GM12878 (cell line): ENCODE measurements around the gene FFAR4. TPM values are rescaled to one million over a fixed set of nuclear protein-coding genes. Genes with fewer than 3 reads are reported as not detected.

Experiments used
- ATAC-seq: fragments of 200-7000 bp; cut with Tn5 transposase; 3 replicates; pipeline ENCODE4 v1.9.1; 2020; ENCODE audit warnings: mild to moderate bottlenecking, moderate library complexity
- BruUV-seq: library from RNA; stranded (reverse); fragments of 400-500 nt; replicated peaks from 2 replicates; lab custom pipeline; 2021; lab: Mats Ljungman, UMichigan
- CTCF ChIA-PET: fragments of 300-600 bp; sonication (Branson Sonifier 250); formaldehyde crosslinking; extraction: SDS; loops from one replicate; lab custom pipeline; 2021; ENCODE audit warnings: inconsistent platforms; lab: Yijun Ruan, JAX
- POLR2A ChIA-PET: fragments of 350-600 bp; formaldehyde crosslinking; extraction: SDS; loops from one replicate; lab custom pipeline; 2021; ENCODE audit warnings: inconsistent platforms; lab: Charles Lee
- RAD21 ChIA-PET: fragments of 300-600 bp; sonication (Branson Sonifier 250); formaldehyde crosslinking; loops from one replicate; lab custom pipeline; 2023; ENCODE audit warnings: antibody characterized with exemption; ENCODE audit not compliant: unreplicated experiment; lab: Charles Lee
- SMC1A ChIA-PET: fragments of 300-600 bp; sonication (Branson Sonifier 250); formaldehyde crosslinking; loops from one replicate; lab custom pipeline; 2023; ENCODE audit not compliant: unreplicated experiment, uncharacterized antibody; lab: Charles Lee
- DNase-seq: peaks from one replicate; pipeline ENCODE4 v3.0.0-alpha.2; 2011; ENCODE audit warnings: low read depth, low spot score
- FAIRE-seq: peaks from 3 replicates; lab custom pipeline; 2011; peaks lifted over from hg19 to GRCh38; lab: Jason Lieb, UNC
- H2AFZ ChIP-seq: 2 replicates; pipeline ENCODE4 v1.6.0; 2011; ENCODE audit warnings: low read depth, low read length, control low read depth; ENCODE audit not compliant: control insufficient read depth
- H3K27ac ChIP-seq: 2 replicates; pipeline ENCODE4 v1.5.1; 2011; ENCODE audit warnings: control low read depth; ENCODE audit not compliant: control insufficient read depth, insufficient read depth
- H3K27me3 ChIP-seq, 2 experiments: replicated peaks in 1 of 2; 2 replicates each; pipeline versions ENCODE4 v1.6.0 to v1.6.1; 2011; ENCODE audit warnings: low read length in 1 of 2; ENCODE audit not compliant: control insufficient read depth in 2 of 2, insufficient read depth in 2 of 2
- H3K36me3 ChIP-seq, 2 experiments: 2 replicates each; pipeline ENCODE4 v1.5.1; 2011; ENCODE audit warnings: low read length in 1 of 2; ENCODE audit not compliant: control insufficient read depth in 2 of 2, insufficient read depth in 2 of 2
- H3K4me1 ChIP-seq: 2 replicates; pipeline ENCODE4 v1.6.1; 2011; ENCODE audit warnings: mild to moderate bottlenecking, low read length, moderate library complexity, mixed read lengths; ENCODE audit not compliant: control insufficient read depth, insufficient read depth
- H3K4me2 ChIP-seq: 2 replicates; pipeline ENCODE4 v1.6.0; 2011; ENCODE audit warnings: control low read depth; ENCODE audit not compliant: control insufficient read depth, insufficient read depth
- H3K4me3 ChIP-seq: fragments of 200-600 bp; sonication (generic); 2 replicates; pipeline ENCODE4 v1.5.1; 2016
- H3K79me2 ChIP-seq: 2 replicates; pipeline ENCODE4 v1.6.0; 2011; ENCODE audit warnings: low read length; ENCODE audit not compliant: control insufficient read depth, insufficient read depth
- H3K9ac ChIP-seq: 2 replicates; pipeline ENCODE4 v1.8.0; 2011; ENCODE audit warnings: low read length, control low read depth, mixed read lengths; ENCODE audit not compliant: control insufficient read depth, insufficient read depth
- H3K9me3 ChIP-seq: replicated peaks from 3 replicates; pipeline ENCODE4 v1.5.1; 2011; ENCODE audit warnings: mild to moderate bottlenecking, low read length; ENCODE audit not compliant: control insufficient read depth, insufficient read depth
- H4K20me1 ChIP-seq: 2 replicates; pipeline ENCODE4 v1.6.0; 2011; ENCODE audit not compliant: control insufficient read depth, insufficient read depth
- ATF3 ChIP-seq: IDR thresholded peaks from 2 replicates; pipeline ENCODE4 v1.6.1; 2011; ENCODE audit warnings: low read depth, mild to moderate bottlenecking, low read length, moderate library complexity, borderline replicate concordance; ENCODE audit errors: extremely low read depth
- E2F8 ChIP-seq: fragments of 450-650 bp; IDR thresholded peaks from 2 replicates; pipeline ENCODE4 v1.6.1; 2018; ENCODE audit warnings: mild to moderate bottlenecking, low read depth, moderate library complexity; ENCODE audit not compliant: partially characterized antibody
- EP300 ChIP-seq, 2 experiments: fragments of 150-350 bp in 1 of 2; IDR thresholded peaks; 2 replicates each; pipeline ENCODE4 v1.6.1; 2011 to 2012; ENCODE audit warnings: low read depth in 2 of 2, low read length in 2 of 2, borderline replicate concordance in 1 of 2, improper control_type of control experiment in 1 of 2, inconsistent platforms in 1 of 2; ENCODE audit not compliant: control insufficient read depth in 1 of 2
- IRF5 ChIP-seq: fragments of 450-650 bp; IDR thresholded peaks from 2 replicates; pipeline ENCODE4 v1.6.1; 2017; ENCODE audit warnings: borderline replicate concordance
- NFYA ChIP-seq: IDR thresholded peaks from 2 replicates; pipeline ENCODE4 v1.6.1; 2011; ENCODE audit warnings: low read depth, mild to moderate bottlenecking, low read length, improper control_type of control experiment, borderline replicate concordance
- POLR2AphosphoS2 ChIP-seq: IDR thresholded peaks from 2 replicates; pipeline ENCODE4 v1.6.1; 2011; ENCODE audit warnings: low read depth, mild to moderate bottlenecking, low read length, improper control_type of control experiment, moderate library complexity
- RUNX3 ChIP-seq: IDR thresholded peaks from 2 replicates; pipeline ENCODE4 v1.6.1; 2012; ENCODE audit warnings: low read length, inconsistent platforms
- SPI1 ChIP-seq: IDR thresholded peaks from 2 replicates; pipeline ENCODE4 v1.6.1; 2011; ENCODE audit warnings: low read depth, mild to moderate bottlenecking, low read length, moderate library complexity, borderline replicate concordance; ENCODE audit not compliant: insufficient read depth
- ZNF217 ChIP-seq: fragments of 450-650 bp; IDR thresholded peaks from 2 replicates; pipeline ENCODE4 v1.6.1; 2017; ENCODE audit warnings: antibody characterized with exemption, mild to moderate bottlenecking
- ZZZ3 ChIP-seq: IDR thresholded peaks from 2 replicates; pipeline ENCODE4 v1.6.1; 2011; ENCODE audit warnings: low read depth; ENCODE audit not compliant: control insufficient read depth, insufficient read length
- WGBS: methylation state at CpG from one replicate; pipeline ENCODE4 v1.1.6; 2016; ENCODE audit warnings: low lambda C conversion rate; ENCODE audit not compliant: insufficient replicate concordance, insufficient coverage; ENCODE audit errors: missing lambda C conversion rate; 5-methylcytosine and 5-hydroxymethylcytosine counted together
- in situ Hi-C: fragments of 300-500 bp; cut with MboI; formaldehyde crosslinking; loops from 9 replicates; pipeline ENCODE4 v1.14.3; 2018; ENCODE audit warnings: mixed read lengths
- intact Hi-C: fragments of 100-400 bp; cut with micrococcal nuclease; formaldehyde crosslinking; loops from one replicate; pipeline ENCODE4 v1.14.2; 2022; ENCODE audit not compliant: unreplicated experiment
- polyA plus RNA-seq, 11 experiments: library from polyadenylated mRNA; depleted of rRNA in 4 of 11; unstranded in 6 of 11; stranded (reverse) in 5 of 11; fragments of >200 nt; fragmentation: Nextera tagmentation in 4 of 11; fragmentation: Illumina TruSeq in 1 of 11; extraction: Ambion mirVana in 4 of 11; extraction: Trizol in 1 of 11; gene quantifications; 1 replicate in 1 of 11; 2 replicates in 10 of 11; pipeline versions ENCODE4 v1.2.1 to v1.2.3, GENCODE V29; 2011 to 2016; ENCODE audit warnings: inconsistent platforms in 2 of 11, missing spikeins in 2 of 11, low read depth in 1 of 11
- total RNA-seq, 4 experiments: library from RNA; depleted of rRNA in 3 of 4; stranded (reverse); fragments of >200 nt in 3 of 4; fragmentation: Illumina TruSeq in 1 of 4; extraction: Trizol in 1 of 4; gene quantifications; 2 replicates each; pipeline versions ENCODE4 v1.2.1 to v1.2.3, GENCODE V29; 2013 to 2021

Gene FFAR4
- total and polyA plus RNA-seq, 10 of the 15 experiments (the other 5 are each of a cell fraction or from before 2014, with no cell fraction given), result not detected

DNA sequence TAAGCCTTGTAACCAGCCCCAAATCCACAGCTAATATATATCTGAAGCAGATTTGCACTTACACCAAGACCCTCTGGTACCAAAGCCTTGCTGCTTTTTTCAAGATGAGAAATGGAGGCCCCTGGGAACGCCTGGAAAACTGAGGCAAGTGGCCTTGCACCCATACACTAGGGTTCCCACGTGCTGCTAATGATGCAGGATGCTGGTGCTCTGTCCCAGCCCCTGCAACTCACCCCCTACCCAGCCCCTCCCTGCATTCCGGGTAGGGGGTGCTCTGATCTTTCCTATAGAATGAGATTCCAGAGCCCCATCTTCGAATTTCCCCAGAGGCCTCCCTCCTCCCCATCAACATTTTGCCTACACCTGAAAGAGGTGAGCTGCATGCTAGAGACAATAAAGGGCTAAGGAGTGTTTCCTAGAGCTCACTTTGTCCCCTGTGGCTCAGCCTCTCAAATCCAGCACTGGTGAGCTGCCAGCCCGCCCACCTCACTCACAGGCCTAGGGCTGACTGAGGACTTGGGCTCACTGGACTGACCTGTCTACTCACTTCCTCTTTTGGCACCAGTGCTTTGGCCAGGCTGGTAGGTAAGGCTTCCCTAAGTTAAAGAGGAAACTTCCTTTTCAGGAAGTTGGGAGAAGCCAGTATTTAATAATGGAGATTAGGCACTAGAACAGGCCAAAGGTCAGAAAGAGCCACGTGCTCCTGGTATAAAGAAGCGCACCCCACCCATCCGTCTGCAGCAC, 24.8 kb downstream of the FFAR4 start:
- 37% methylated on average over 8 of the region's 8 CpGs for WGBS
- Histone ChIP-seq H3K4me3 (no peak overlapping the region), H3K9ac (no peak overlapping the region), H3K36me3 (no peaks in the 10 kb centered on the region), H4K20me1 (no peaks in the 10 kb centered on the region), H3K4me2 (no peak overlapping the region), H2AFZ (no peak overlapping the region), H3K4me1 (no peaks in the 10 kb centered on the region), H3K27me3 (peaks cover 0 to 3% of the 10 kb centered on the region in 2 experiments; a peak in 1 of 4 replicates), H3K79me2 (no peaks in the 10 kb centered on the region), H3K9me3 (no peaks in the 10 kb centered on the region), H3K27ac (no peak overlapping the region)
- ChIA-PET CTCF (interaction anchor here (1.0 kb wide), 1 partner anchor 30 kb away, joined by 3 read pairs; no protein-coding TSS in a partner anchor), POLR2A (no interaction called here), RAD21 (no interaction called here), SMC1A (no interaction called here)
- intact Hi-C loops, result no loop called here
- TF ChIP-seq IRF5 (no peak), SPI1 (peak; percentile 88), NFYA (no peak)
- ATAC-seq (peak; percentile 73), DNase-seq (no peak), FAIRE-seq (no peak)
- no TSS peak for BruUV-seq
- in situ Hi-C loops, result no loop called here

DNA sequence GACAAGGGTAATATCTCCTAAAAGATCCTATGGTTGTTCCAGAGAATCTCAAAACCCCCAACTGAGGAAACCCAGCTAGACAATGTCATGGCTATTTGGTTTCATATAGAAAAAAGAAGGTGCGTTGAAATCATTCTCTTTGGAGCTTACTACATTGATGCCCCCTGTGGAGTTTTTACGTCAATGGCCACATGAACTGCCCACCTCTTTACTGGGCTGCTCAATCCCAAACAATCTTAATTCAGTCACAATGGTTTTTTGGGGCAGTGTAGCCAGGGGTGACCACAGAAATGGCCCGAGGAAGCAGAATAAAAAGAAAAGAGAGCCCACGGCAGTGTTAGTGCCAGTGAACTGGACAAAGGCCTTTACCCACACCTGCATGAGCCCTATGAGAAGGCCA, 26.8 kb downstream of the FFAR4 start:
- intact Hi-C loops, result no loop called here
- no peak for ATAC-seq
- no peak for TF ChIP-seq E2F8
- no peak for TF ChIP-seq ZNF217
- no peak for TF ChIP-seq POLR2AphosphoS2
- TF ChIP-seq ATF3, result no peak
- TF ChIP-seq ZZZ3, result no peak
- TF ChIP-seq EP300 (IDR thresholded peaks at IDR 0.05; ENCODE audit: borderline replicate concordance in 1 of 2, control insufficient read depth in 1 of 2, low read depth in 2 of 2, low read length in 2 of 2), result no peak
- TF ChIP-seq RUNX3, result no peak

More for the DNA sequence above, 26.8 kb downstream of the FFAR4 start:
- no peaks in the 10 kb centered on the region for H4K20me1 ChIP-seq
- no peaks in the 10 kb centered on the region for H3K36me3 ChIP-seq
- no peaks in the 10 kb centered on the region for H3K9me3 ChIP-seq
- no peak overlapping the region for H3K27ac ChIP-seq
- H3K79me2 ChIP-seq, result no peaks in the 10 kb centered on the region
- no peak overlapping the region for H3K4me3 ChIP-seq
- WGBS, result 31% methylated on average over 4 of the region's 4 CpGs
- H3K27me3 ChIP-seq, result peaks cover 0 to 3% of the 10 kb centered on the region in 2 experiments; a peak in 2 of 4 replicates
- in situ Hi-C loops, result no loop called here
- no peak overlapping the region for H3K9ac ChIP-seq
- no TSS peak for BruUV-seq
- H2AFZ ChIP-seq, result no peak overlapping the region
- no peaks in the 10 kb centered on the region for H3K4me1 ChIP-seq
- H3K4me2 ChIP-seq, result no peak overlapping the region
- SMC1A ChIA-PET, result no interaction called here
- RAD21 ChIA-PET, result no interaction called here
- no peak for FAIRE-seq
- POLR2A ChIA-PET, result no interaction called here
- CTCF ChIA-PET, result no interaction called here
- DNase-seq, result no peak
